ENCODE measurements around the gene ZNF101. TPM values are rescaled to one million over a fixed set of nuclear protein-coding genes. Genes with fewer than 3 reads are reported as not detected.
A peak's percentile ranks its signal among the peaks of the same experiment; 100 is the strongest.

ZNF101 gene
- total RNA-seq, 3 donors from 2014 or later (not counting 1 experiment from before 2014, with no cell fraction given): 35.7 to 58.7 (median 41.0) TPM

DNA sequence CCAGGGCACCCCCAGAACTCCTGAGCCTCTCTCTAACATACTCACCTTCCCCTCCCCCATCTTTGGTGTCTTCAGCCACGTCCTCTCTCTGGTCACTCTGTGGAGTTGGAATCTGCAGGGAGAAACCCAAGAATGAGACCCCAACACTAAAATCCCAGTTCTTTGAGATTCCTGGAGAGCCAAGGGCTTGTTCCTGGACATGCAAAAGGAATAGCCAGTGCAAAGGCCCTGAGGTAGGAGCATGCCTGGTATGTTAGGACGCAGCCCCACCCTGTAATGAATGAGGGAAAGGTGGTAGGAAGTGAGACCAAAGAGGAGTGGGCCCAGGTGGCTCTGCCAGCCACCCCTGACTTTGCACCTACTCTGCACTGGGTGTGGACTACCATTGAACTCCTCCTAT, 38.2 kb upstream of the ZNF101 start:
- no peaks in the 10 kb centered on the region for H3K9me3 ChIP-seq (ENCODE audit: control insufficient read depth, insufficient read depth, low read length)
- no peaks in the 10 kb centered on the region for H3K27me3 ChIP-seq (ENCODE audit: control insufficient read depth, insufficient read depth, low read length)
- ATAC-seq (no peak), DNase-seq (no peak)
- TF ChIP-seq, protein P1, sequence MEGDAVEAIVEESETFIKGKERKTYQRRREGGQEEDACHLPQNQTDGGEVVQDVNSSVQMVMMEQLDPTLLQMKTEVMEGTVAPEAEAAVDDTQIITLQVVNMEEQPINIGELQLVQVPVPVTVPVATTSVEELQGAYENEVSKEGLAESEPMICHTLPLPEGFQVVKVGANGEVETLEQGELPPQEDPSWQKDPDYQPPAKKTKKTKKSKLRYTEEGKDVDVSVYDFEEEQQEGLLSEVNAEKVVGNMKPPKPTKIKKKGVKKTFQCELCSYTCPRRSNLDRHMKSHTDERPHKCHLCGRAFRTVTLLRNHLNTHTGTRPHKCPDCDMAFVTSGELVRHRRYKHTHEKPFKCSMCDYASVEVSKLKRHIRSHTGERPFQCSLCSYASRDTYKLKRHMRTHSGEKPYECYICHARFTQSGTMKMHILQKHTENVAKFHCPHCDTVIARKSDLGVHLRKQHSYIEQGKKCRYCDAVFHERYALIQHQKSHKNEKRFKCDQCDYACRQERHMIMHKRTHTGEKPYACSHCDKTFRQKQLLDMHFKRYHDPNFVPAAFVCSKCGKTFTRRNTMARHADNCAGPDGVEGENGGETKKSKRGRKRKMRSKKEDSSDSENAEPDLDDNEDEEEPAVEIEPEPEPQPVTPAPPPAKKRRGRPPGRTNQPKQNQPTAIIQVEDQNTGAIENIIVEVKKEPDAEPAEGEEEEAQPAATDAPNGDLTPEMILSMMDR (IDR thresholded peaks at IDR 0.05): no peak
- peaks cover 26% of the 10 kb centered on the region for H3K36me3 ChIP-seq (ENCODE audit: control insufficient read depth, insufficient read depth, low read length)
- H3K27ac Mint-ChIP-seq: peak overlapping the region in 1 of 2 donors; percentile 51
- no peak overlapping the region for H3K27ac ChIP-seq (ENCODE audit: low read length)
- no peaks in the 10 kb centered on the region for H3K9me3 Mint-ChIP-seq
- H3K4me1 ChIP-seq (ENCODE audit: control insufficient read depth, insufficient read depth, low read length): peaks cover 27% of the 10 kb centered on the region
- peak overlapping the region; percentile 55 for H3K4me3 Mint-ChIP-seq
- peaks cover 17% of the 10 kb centered on the region for H3K36me3 Mint-ChIP-seq
- intact Hi-C loops (cut with micrococcal nuclease): no loop called here
- H3K4me1 Mint-ChIP-seq: peaks cover 27 to 44% of the 10 kb centered on the region in 2 donors
- H3K27me3 Mint-ChIP-seq (ENCODE audit: low read depth in 2 of 2): no peaks in the 10 kb centered on the region
- H3K4me3 ChIP-seq (ENCODE audit: low read length): no peak overlapping the region
- 94% methylated on average over 2 of the region's 2 CpGs for WGBS (ENCODE audit: insufficient coverage)

- Mint-ChIP-seq H3K9me3 (no peaks in the 10 kb centered on the region), H3K36me3 (peaks cover 17% of the 10 kb centered on the region), H3K4me1 (peaks cover 24 to 48% of the 10 kb centered on the region in 2 donors), H3K27me3 (ENCODE audit: low read depth in 2 of 2) (no peaks in the 10 kb centered on the region), H3K4me3 (no peak overlapping the region), H3K27ac (peak overlapping the region in 1 of 2 donors; percentile 51)
- TF ChIP-seq, protein P1 (IDR thresholded peaks at IDR 0.05): no peak
- peaks cover 25% of the 10 kb centered on the region for H3K4me1 ChIP-seq (ENCODE audit: control insufficient read depth, insufficient read depth, low read length)
- WGBS (ENCODE audit: insufficient coverage): 97% methylated on average over 7 of the region's 7 CpGs
- no peaks in the 10 kb centered on the region for H3K27me3 ChIP-seq (ENCODE audit: control insufficient read depth, insufficient read depth, low read length)
- intact Hi-C loops (cut with micrococcal nuclease): no loop called here
- ATAC-seq (no peak), DNase-seq (no peak)
- no peaks in the 10 kb centered on the region for H3K9me3 ChIP-seq (ENCODE audit: control insufficient read depth, insufficient read depth, low read length)
- peaks cover 30% of the 10 kb centered on the region for H3K36me3 ChIP-seq (ENCODE audit: control insufficient read depth, insufficient read depth, low read length)
- H3K4me3 ChIP-seq (ENCODE audit: low read length): no peak overlapping the region
- no peak overlapping the region for H3K27ac ChIP-seq (ENCODE audit: low read length)
Observed at GRCh38 chr19:19631346-19631745, 37.3 kb upstream of the ZNF101 start.

- H3K36me3 Mint-ChIP-seq: peaks cover 17% of the 10 kb centered on the region
- no peaks in the 10 kb centered on the region for H3K9me3 Mint-ChIP-seq
- no peak overlapping the region for H3K27ac ChIP-seq (ENCODE audit: low read length)
- no peak overlapping the region for H3K4me3 ChIP-seq (ENCODE audit: low read length)
- no peaks in the 10 kb centered on the region for H3K9me3 ChIP-seq (ENCODE audit: control insufficient read depth, insufficient read depth, low read length)
- H3K27me3 ChIP-seq (ENCODE audit: control insufficient read depth, insufficient read depth, low read length): no peaks in the 10 kb centered on the region
- peaks cover 12% of the 10 kb centered on the region for H3K4me1 ChIP-seq (ENCODE audit: control insufficient read depth, insufficient read depth, low read length)
- H3K27ac Mint-ChIP-seq: peak overlapping the region in 1 of 2 donors; percentile 58
- TF ChIP-seq, protein P1 (IDR thresholded peaks at IDR 0.05): no peak
- intact Hi-C loops (cut with micrococcal nuclease): no loop called here
- peaks cover 41% of the 10 kb centered on the region for H3K36me3 ChIP-seq (ENCODE audit: control insufficient read depth, insufficient read depth, low read length)
- no peaks in the 10 kb centered on the region for H3K27me3 Mint-ChIP-seq (ENCODE audit: low read depth in 2 of 2)
- no peak overlapping the region for H3K4me3 Mint-ChIP-seq
- DNase-seq (no peak), ATAC-seq (no peak)
- 95% methylated on average over 5 of the region's 5 CpGs for WGBS (ENCODE audit: insufficient coverage)
- peaks cover 11 to 35% of the 10 kb centered on the region in 2 donors for H3K4me1 Mint-ChIP-seq
Observed at GRCh38 chr19:19632661-19633060, 36.0 kb upstream of the ZNF101 start.
